ENCODE results near the gene SAMD10.
A peak's percentile ranks its signal among the peaks of the same experiment; 100 is the strongest.
"Not testable (repeated sequence)": the region's sequence is repeated elsewhere in the genome, so short reads cannot be mapped to it uniquely, and the experiment has no call there.

SAMD10 gene

GRCh38 chr20:63979557-63980316 lies at the start of gene SAMD10:
TSS of gene SAMD10 (minus strand) at chr20:63979642. CDS start at chr20:63979467, 175 bp downstream.
- peak in 1 of 2 donors; percentile 57 for DNase-seq (ENCODE audit: low read depth in 1 of 2, low spot score in 1 of 2)

- DNase-seq (ENCODE audit: low read depth in 1 of 2, low spot score in 1 of 2): no peak
Measured at GRCh38 chr20:64027981-64028685, 48.7 kb upstream of the SAMD10 start.

GRCh38 chr20:64025826-64026412 lies 46.5 kb upstream of the SAMD10 start:
- no peak for DNase-seq (ENCODE audit: low read depth in 1 of 2, low spot score in 1 of 2)

GRCh38 chr20:64025101-64025825 lies 45.8 kb upstream of the SAMD10 start:
- no peak for DNase-seq (ENCODE audit: low read depth in 1 of 2, low spot score in 1 of 2)

GRCh38 chr20:64024141-64024990 lies 44.9 kb upstream of the SAMD10 start:
- DNase-seq (ENCODE audit: low read depth in 1 of 2, low spot score in 1 of 2): no peak

GRCh38 chr20:64023361-64024140 lies 44.1 kb upstream of the SAMD10 start:
- DNase-seq (ENCODE audit: low read depth in 1 of 2, low spot score in 1 of 2): no peak

- no peak for DNase-seq (ENCODE audit: low read depth in 1 of 2, low spot score in 1 of 2)
Measured at GRCh38 chr20:64022671-64023360, 43.4 kb upstream of the SAMD10 start.

- no peak for DNase-seq (ENCODE audit: low read depth in 1 of 2, low spot score in 1 of 2)
Measured at GRCh38 chr20:64021124-64021975, 41.9 kb upstream of the SAMD10 start.

GRCh38 chr20:64015635-64016034 lies 36.2 kb upstream of the SAMD10 start:
- no peak for DNase-seq (ENCODE audit: low read depth in 1 of 2, low spot score in 1 of 2)

GRCh38 chr20:64012385-64013154 lies 33.1 kb upstream of the SAMD10 start:
- not testable (repeated sequence) for DNase-seq (ENCODE audit: low read depth in 1 of 2, low spot score in 1 of 2)

- no peak for DNase-seq (ENCODE audit: low read depth in 1 of 2, low spot score in 1 of 2)
Measured at GRCh38 chr20:64011366-64011779, 31.9 kb upstream of the SAMD10 start.

- no peak for DNase-seq (ENCODE audit: low read depth in 1 of 2, low spot score in 1 of 2)
Measured at GRCh38 chr20:64010711-64011237, 31.3 kb upstream of the SAMD10 start.

- DNase-seq (ENCODE audit: low read depth in 1 of 2, low spot score in 1 of 2): no peak
Measured at GRCh38 chr20:64009811-64010387, 30.5 kb upstream of the SAMD10 start.

GRCh38 chr20:64006902-64007301 lies 27.5 kb upstream of the SAMD10 start:
- no peak for DNase-seq (ENCODE audit: low read depth in 1 of 2, low spot score in 1 of 2)

GRCh38 chr20:64006490-64006889 lies 27.0 kb upstream of the SAMD10 start:
- DNase-seq (ENCODE audit: low read depth in 1 of 2, low spot score in 1 of 2): no peak

- no peak for DNase-seq (ENCODE audit: low read depth in 1 of 2, low spot score in 1 of 2)
Measured at GRCh38 chr20:64005394-64005793, 26.0 kb upstream of the SAMD10 start.
